K562 (cell line): Measurements from ENCODE around the gene LAIR2. TPM values are rescaled to one million over a fixed set of nuclear protein-coding genes. Genes with fewer than 3 reads are reported as not detected.

Source experiments
- ATAC-seq: fragments of 200-7000 bp; cut with Tn5 transposase; 3 replicates; pipeline ENCODE4 v1.9.1; 2020; ENCODE audit warnings: moderate library complexity
- BruUV-seq: library from RNA; stranded (reverse); fragments of 400-500 nt; replicated peaks from 2 replicates; lab custom pipeline; 2021; lab: Mats Ljungman, UMichigan
- CTCF ChIA-PET: fragments of 300-600 bp; formaldehyde crosslinking; extraction: SDS; loops from one replicate; lab custom pipeline; 2021; ENCODE audit warnings: low intra/inter-chr PET ratio; lab: Yijun Ruan, JAX
- POLR2A ChIA-PET: fragments of 300-600, 350-650 bp; sonication (Branson Sonifier 250); formaldehyde crosslinking; extraction: SDS; loops from one replicate; lab custom pipeline; 2021; ENCODE audit warnings: antibody characterized with exemption, inconsistent platforms; lab: Yijun Ruan, JAX
- DNase-seq, 4 experiments: peaks; one replicate each; pipeline versions ENCODE4 v3.0.0 to v3.0.0-alpha.2; 2011 to 2018; ENCODE audit warnings: low spot score in 3 of 4, mixed read lengths in 3 of 4; ENCODE audit errors: extremely low read depth in 1 of 4
- FAIRE-seq: peaks from 2 replicates; lab custom pipeline; 2011; peaks lifted over from hg19 to GRCh38; lab: Jason Lieb, UNC
- H2AFZ ChIP-seq: 2 replicates; pipeline ENCODE4 v1.6.0; 2011; ENCODE audit warnings: low read depth, low read length, control low read depth, inconsistent platforms
- H3K27ac ChIP-seq: fragments of 200-600 bp; 3 replicates; pipeline ENCODE4 v1.8.0; 2011; ENCODE audit warnings: low read depth, mild to moderate bottlenecking, control low read depth, inconsistent platforms, low read length, moderate library complexity, mixed read lengths; ENCODE audit errors: extremely low read depth
- H3K27me3 ChIP-seq, 2 experiments: fragments of 300-600 bp in 1 of 2; 2 replicates in 1 of 2; 3 replicates in 1 of 2; pipeline versions ENCODE4 v1.6.0 to v1.8.0; 2011; ENCODE audit warnings: inconsistent platforms in 2 of 2, low read length in 2 of 2, mild to moderate bottlenecking in 1 of 2, mixed read lengths in 1 of 2, moderate library complexity in 1 of 2; ENCODE audit not compliant: control insufficient read depth in 2 of 2, insufficient read depth in 2 of 2
- H3K36me3 ChIP-seq: fragments of 300-600 bp; 3 replicates; pipeline ENCODE4 v1.8.0; 2011; ENCODE audit warnings: mild to moderate bottlenecking, low read length, inconsistent platforms; ENCODE audit not compliant: control insufficient read depth, insufficient read depth
- H3K4me1 ChIP-seq, 2 experiments: fragments of 200-600 bp in 1 of 2; replicated peaks in 1 of 2; 2 replicates in 1 of 2; 3 replicates in 1 of 2; pipeline versions ENCODE4 v1.5.1 to v1.8.0; 2011; ENCODE audit warnings: inconsistent platforms in 2 of 2, low read length in 2 of 2, mild to moderate bottlenecking in 1 of 2, mixed read lengths in 1 of 2, moderate library complexity in 1 of 2; ENCODE audit not compliant: control insufficient read depth in 2 of 2, insufficient read depth in 2 of 2
- H3K4me2 ChIP-seq: 2 replicates; pipeline ENCODE4 v1.6.1; 2011; ENCODE audit warnings: low read length, control low read depth, inconsistent platforms, mixed read lengths; ENCODE audit not compliant: insufficient read depth
- H3K4me3 ChIP-seq: fragments of 200-600 bp; sonication (generic), shearing (Covaris generic); 2 replicates; pipeline ENCODE4 v1.5.1; 2016; ENCODE audit warnings: control low read depth, inconsistent platforms
- H3K79me2 ChIP-seq: fragments of 200-600 bp; 3 replicates; pipeline ENCODE4 v1.8.0; 2011; ENCODE audit warnings: low read length, inconsistent platforms; ENCODE audit not compliant: control insufficient read depth, insufficient read depth
- H3K9ac ChIP-seq, 2 experiments: 2 replicates each; pipeline versions ENCODE4 v1.6.0 to v1.6.1; 2011; ENCODE audit warnings: low read depth in 2 of 2, low read length in 2 of 2, control low read depth in 1 of 2, inconsistent platforms in 1 of 2, mild to moderate bottlenecking in 1 of 2, mixed read lengths in 1 of 2; ENCODE audit not compliant: insufficient read depth in 1 of 2
- H3K9me1 ChIP-seq: one replicate; pipeline ENCODE4 v1.6.0; 2011; ENCODE audit warnings: inconsistent platforms, mild to moderate bottlenecking, low read length, moderate library complexity; ENCODE audit not compliant: control insufficient read depth, insufficient read depth
- H3K9me3 ChIP-seq: replicated peaks from 2 replicates; pipeline ENCODE4 v1.5.1; 2011; ENCODE audit warnings: low read depth, low read length, inconsistent platforms; ENCODE audit not compliant: control insufficient read depth, insufficient read depth
- H4K20me1 ChIP-seq: replicated peaks from 2 replicates; pipeline ENCODE4 v1.6.1; 2011; ENCODE audit warnings: low read length, inconsistent platforms, mixed read lengths; ENCODE audit not compliant: control insufficient read depth, insufficient read depth
- ARHGAP35 ChIP-seq: fragments of 450-650 bp; IDR thresholded peaks from 2 replicates; pipeline ENCODE4 v1.6.1; 2018; ENCODE audit not compliant: partially characterized antibody
- ATF4 ChIP-seq: fragments of 450-650 bp; formaldehyde crosslinking; IDR thresholded peaks from 2 replicates; pipeline ENCODE4 v1.4.0; 2022; ENCODE audit warnings: mild to moderate bottlenecking, moderate library complexity
- EP300 ChIP-seq: IDR thresholded peaks from 2 replicates; pipeline ENCODE4 v1.6.1; 2012; ENCODE audit warnings: low read length, improper control_type of control experiment
- ID3 ChIP-seq, 2 experiments: fragments of 250-450 bp in 1 of 2; fragments of 450-650 bp in 1 of 2; sonication (Bioruptor Pico) in 1 of 2; IDR thresholded peaks; 2 replicates each; pipeline versions ENCODE4 v1.6.1 to v1.8.0; 2016 to 2021; ENCODE audit warnings: mild to moderate bottlenecking in 2 of 2, moderate library complexity in 2 of 2, missing compliant biosample characterization in 1 of 2, missing genetic modification characterization in 1 of 2
- MYBL2 ChIP-seq, 2 experiments: fragments of 450-650 bp in 1 of 2; sonication (generic) in 1 of 2; formaldehyde crosslinking in 1 of 2; IDR thresholded peaks; 2 replicates each; pipeline versions ENCODE4 v1.6.1 to v1.8.1; 2017 to 2022; ENCODE audit warnings: borderline replicate concordance in 1 of 2, inconsistent platforms in 1 of 2, low read depth in 1 of 2, mild to moderate bottlenecking in 1 of 2, missing genetic modification reagents in 1 of 2, moderate library complexity in 1 of 2
- RBM22 ChIP-seq: fragments of 200-400 bp; formaldehyde crosslinking; IDR thresholded peaks from 2 replicates; pipeline ENCODE4 v1.6.1; 2018; ENCODE audit warnings: low read length, low read depth; ENCODE audit not compliant: poor library complexity, severe bottlenecking
- SAP30 ChIP-seq: fragments of 200-600 bp; sonication (generic); IDR thresholded peaks from 2 replicates; pipeline ENCODE4 v1.6.1; 2012; ENCODE audit warnings: borderline replicate concordance, low read depth, mild to moderate bottlenecking, moderate library complexity, low read length, control low read depth, inconsistent platforms; ENCODE audit not compliant: insufficient read depth, poor library complexity, severe bottlenecking
- SMAD4 ChIP-seq: fragments of 250-450 bp; sonication (Bioruptor Pico); conservative IDR thresholded peaks from 2 replicates; pipeline ENCODE4 v1.8.0; 2021; ENCODE audit warnings: inconsistent platforms, mild to moderate bottlenecking, moderate library complexity
- SP2 ChIP-seq: IDR thresholded peaks from 2 replicates; pipeline ENCODE4 v1.6.1; 2011; ENCODE audit warnings: mild to moderate bottlenecking, low read depth, low read length, moderate library complexity; ENCODE audit not compliant: poor library complexity, severe bottlenecking; ENCODE audit errors: extremely low read depth
- SUPT5H ChIP-seq: fragments of 450-650 bp; IDR thresholded peaks from 2 replicates; pipeline ENCODE4 v1.6.1; 2016
- XRCC3 ChIP-seq: fragments of 450-650 bp; IDR thresholded peaks from 2 replicates; pipeline ENCODE4 v1.6.1; 2017; ENCODE audit warnings: mild to moderate bottlenecking, moderate library complexity
- ZKSCAN1 ChIP-seq: fragments of 150-350 bp; IDR thresholded peaks from 2 replicates; pipeline ENCODE4 v1.6.1; 2016; ENCODE audit warnings: low read depth, low read length
- ZNF277 ChIP-seq: fragments of 250-450 bp; sonication (Bioruptor Pico); IDR thresholded peaks from 2 replicates; pipeline ENCODE4 v1.8.0; 2022; ENCODE audit warnings: inconsistent platforms, mild to moderate bottlenecking, moderate library complexity, borderline replicate concordance
- ZNF76 ChIP-seq: fragments of 250-450 bp; sonication (Bioruptor Pico); IDR thresholded peaks from 2 replicates; pipeline ENCODE4 v1.4.0; 2020; ENCODE audit warnings: mild to moderate bottlenecking, moderate library complexity, borderline replicate concordance
- WGBS: fragments of 100-300 bp; shearing (Covaris generic); methylation state at CpG from one replicate; pipeline ENCODE4 v1.1.6; 2016; ENCODE audit warnings: low coverage, mixed read lengths; ENCODE audit not compliant: insufficient coverage; ENCODE audit errors: missing lambda C conversion rate; 5-methylcytosine and 5-hydroxymethylcytosine counted together
- in situ Hi-C: fragments of 300-500 bp; cut with MboI; formaldehyde crosslinking; loops from 4 replicates; pipeline ENCODE4 v1.15.0; 2018; ENCODE audit warnings: inconsistent platforms, mixed read lengths
- intact Hi-C: fragments of 100-400 bp; cut with micrococcal nuclease; formaldehyde crosslinking; loops from 2 replicates; pipeline ENCODE4 v1.14.2; 2022
- polyA plus RNA-seq, 8 experiments: library from polyadenylated mRNA; depleted of rRNA in 4 of 8; stranded (reverse) in 5 of 8; unstranded in 3 of 8; fragments of >200 nt; fragmentation: Nextera tagmentation in 2 of 8; fragmentation: Illumina TruSeq in 1 of 8; extraction: Ambion mirVana in 2 of 8; extraction: Trizol in 1 of 8; gene quantifications; 2 replicates each; pipeline versions ENCODE4 v1.2.1 to v1.2.3, GENCODE V29; 2011 to 2014; ENCODE audit warnings: inconsistent platforms in 1 of 8, missing spikeins in 1 of 8
- total RNA-seq, 7 experiments: library from RNA; depleted of rRNA in 6 of 7; stranded (reverse); fragments of >200 nt in 6 of 7; fragmentation: Illumina TruSeq in 2 of 7; extraction: Trizol in 2 of 7; gene quantifications; 2 replicates each; pipeline versions ENCODE4 v1.2.1 to v1.2.3, GENCODE V29; 2011 to 2021; ENCODE audit warnings: low replicate concordance in 1 of 7

The LAIR2 gene
- total and polyA plus RNA-seq, 9 of the 15 experiments (the other 6 are each of a cell fraction or from before 2014, with no cell fraction given): not detected

- TF ChIP-seq SMAD4 (CRISPR knock-in tag): peak; percentile 51
- TF ChIP-seq RBM22: peak; percentile 66
- no peak for TF ChIP-seq SP2
- TF ChIP-seq, all 486 proteins: peak for 28
Measured at GRCh38 chr19:54462655-54463530, 39.7 kb upstream of the LAIR2 start (continued).

GRCh38 chr19:54463531-54464043 lies 39.0 kb upstream of the LAIR2 start, which contains the start of gene LENG9:
TSS of gene LENG9 (minus strand) at chr19:54463778. CDS start at chr19:54463526, 252 bp downstream.
- H3K27ac ChIP-seq: peak within 1 kb of the TSS; percentile 95
- peak; percentile 82 to 99 (median 88) for DNase-seq
- H3K27me3 ChIP-seq: no peaks in the 10 kb centered on the region
- in situ Hi-C loops (no loop called here), intact Hi-C loops (loop anchor here (1.0 kb wide), 1 partner anchor 14 kb away; the partner anchor contains the start of gene LENG8)
- POLR2A ChIA-PET: interaction anchor here (0.6 to 2.0 kb wide), 6 partner anchors 9 to 562 kb away, joined by 3 to 34 read pairs (median 10); partner anchors contain the start of genes CDC42EP5 and LENG8
- ATAC-seq: peak; percentile 80
- H3K4me3 ChIP-seq: peak within 1 kb of the TSS; percentile 85
- CTCF ChIA-PET: no interaction called here
- peaks cover 38% of the 10 kb centered on the region for H3K36me3 ChIP-seq
- peaks cover 11% of the 10 kb centered on the region; the same call in 1 of the 2 replicates for H4K20me1 ChIP-seq
- peak within 1 kb of the TSS; percentile 97 for H2AFZ ChIP-seq
- BruUV-seq: no TSS peak
- H3K79me2 ChIP-seq: no peaks in the 10 kb centered on the region
- peak within 1 kb of the TSS; percentile 84 to 90 for H3K9ac ChIP-seq
- no peaks in the 10 kb centered on the region for H3K9me1 ChIP-seq
- peak; percentile 100 for FAIRE-seq
- peak within 1 kb of the TSS; percentile 87 for H3K4me2 ChIP-seq
- H3K9me3 ChIP-seq: no peaks in the 10 kb centered on the region
- WGBS: 22% methylated on average over 37 of the region's 41 CpGs
- H3K4me1 ChIP-seq: peaks cover 0 to 38% of the 10 kb centered on the region in 2 experiments; a peak in 2 of 5 replicates
- TF ChIP-seq ZNF76 (CRISPR knock-in tag) (no peak), ATF4 (CRISPR knock-in tag) (no peak), ID3 (CRISPR knock-in tag; IDR thresholded peaks at IDR 0.05) (no peak), ID3 (tag; IDR thresholded peaks at IDR 0.05) (0 out of 2 replicates have a peak, but pooled peaks have one; percentile 2), EP300 (no peak), XRCC3 (no peak), SUPT5H (peak; percentile 37), MYBL2 (IDR thresholded peaks at IDR 0.05; ENCODE audit: low read depth) (no peak), MYBL2 (CRISPR knock-in tag; IDR thresholded peaks at IDR 0.05; ENCODE audit: borderline replicate concordance) (no peak), ZNF277 (CRISPR knock-in tag) (no peak), ZKSCAN1 (no peak), ARHGAP35 (no peak), SAP30 (no peak)
